Measurements from ENCODE around the gene TNFAIP8L1.
"Not testable (repeated sequence)": the region's sequence is repeated elsewhere in the genome, so short reads cannot be mapped to it uniquely, and the experiment has no call there.

TNFAIP8L1 gene

GRCh38 chr19:4673726-4674125, 34.4 kb downstream of the TNFAIP8L1 start:
- TF ChIP-seq PPARA (CRISPR knock-in tag; IDR thresholded peaks at IDR 0.05; ENCODE audit: borderline replicate concordance) = no peak
- TF ChIP-seq ZNF565 (CRISPR knock-in tag; conservative IDR thresholded peaks at IDR 0.05; ENCODE audit: low read depth) = no peak
- TF ChIP-seq POU6F1 (CRISPR knock-in tag; IDR thresholded peaks at IDR 0.05; ENCODE audit: borderline replicate concordance, low read depth) = no peak
- no peak for TF ChIP-seq GLIS3 (CRISPR knock-in tag; IDR thresholded peaks at IDR 0.05)
- TF ChIP-seq TSHZ2 (CRISPR knock-in tag; IDR thresholded peaks at IDR 0.05) = no peak
- TF ChIP-seq PATZ1 (CRISPR knock-in tag; IDR thresholded peaks at IDR 0.05; ENCODE audit: borderline replicate concordance) = no peak
- TF ChIP-seq TCF4 (CRISPR knock-in tag; IDR thresholded peaks at IDR 0.05; ENCODE audit: borderline replicate concordance) = no peak
- ATAC-seq = no peak

GRCh38 chr19:4675346-4675745, 36.0 kb downstream of the TNFAIP8L1 start:
- no peak for ATAC-seq

GRCh38 chr19:4676955-4677731, 37.8 kb downstream of the TNFAIP8L1 start:
- TF ChIP-seq TOX (CRISPR knock-in tag; IDR thresholded peaks at IDR 0.05; ENCODE audit: borderline replicate concordance) = no peak
- peak; percentile 99 for TF ChIP-seq ZNF70 (CRISPR knock-in tag; IDR thresholded peaks at IDR 0.05)
- ATAC-seq = peak; percentile 41

More at GRCh38 chr19:4675346-4675745, 36.0 kb downstream of the TNFAIP8L1 start:
- TF ChIP-seq TOX (CRISPR knock-in tag; IDR thresholded peaks at IDR 0.05; ENCODE audit: borderline replicate concordance) = no peak
- TF ChIP-seq POU6F1 (CRISPR knock-in tag; IDR thresholded peaks at IDR 0.05; ENCODE audit: borderline replicate concordance, low read depth) = no peak
- TF ChIP-seq PATZ1 (CRISPR knock-in tag; IDR thresholded peaks at IDR 0.05; ENCODE audit: borderline replicate concordance) = no peak

GRCh38 chr19:4678881-4679790, 39.8 kb downstream of the TNFAIP8L1 start:
- no peak for TF ChIP-seq POU6F1 (CRISPR knock-in tag; IDR thresholded peaks at IDR 0.05; ENCODE audit: borderline replicate concordance, low read depth)
- peak; percentile 56 for ATAC-seq

GRCh38 chr19:4680021-4680420, 40.7 kb downstream of the TNFAIP8L1 start:
- ATAC-seq = not testable (repeated sequence)

Measured in SK-N-SH treated with all-trans-retinoic acid at 6 μM for 48 hours (cell line).